HL-60 (cell line): ENCODE measurements around the gene FES.

Experiments
- DNase-seq, 2 experiments: peaks; one replicate each; pipeline ENCODE4 v3.0.0-alpha.2; 2010 to 2020; ENCODE audit warnings: low read depth in 1 of 2, low spot score in 1 of 2
- H3K27ac ChIP-seq: fragments of 250-450 bp; sonication (Bioruptor Pico); replicated peaks from 2 replicates; pipeline ENCODE4 v1.5.1; 2020; ENCODE audit warnings: mild to moderate bottlenecking, moderate library complexity
- H3K27me3 ChIP-seq: fragments of 250-450 bp; sonication (Bioruptor Pico); 2 replicates; pipeline ENCODE4 v1.5.1; 2021; ENCODE audit warnings: mild to moderate bottlenecking, moderate library complexity; ENCODE audit not compliant: insufficient read depth, poor library complexity, severe bottlenecking
- H3K4me3 ChIP-seq: replicated peaks from 2 replicates; pipeline ENCODE4 v1.5.1; 2011; ENCODE audit warnings: mild to moderate bottlenecking, control low read depth, low read length; ENCODE audit not compliant: insufficient read depth
- GABPA ChIP-seq: IDR thresholded peaks from 2 replicates; pipeline ENCODE4 v1.6.1; 2012; ENCODE audit warnings: low read depth
- POLR2AphosphoS5 ChIP-seq: IDR thresholded peaks from 2 replicates; pipeline ENCODE4 v1.6.1; 2012; ENCODE audit warnings: low read depth
- SPI1 ChIP-seq: IDR thresholded peaks from 2 replicates; pipeline ENCODE4 v1.6.1; 2012; ENCODE audit warnings: low read depth, mild to moderate bottlenecking, borderline replicate concordance
- TF ChIP-seq, protein P1 (sequence below): IDR thresholded peaks from 2 replicates; pipeline ENCODE4 v1.6.1; 2012; ENCODE audit warnings: low read depth; ENCODE audit not compliant: insufficient replicate concordance
- TF ChIP-seq, protein P2 (sequence below): IDR thresholded peaks from one replicate; pipeline ENCODE4 v1.5.1; 2011; ENCODE audit warnings: low read length, control low read depth, inconsistent platforms; ENCODE audit not compliant: insufficient read depth

The FES gene

DNA sequence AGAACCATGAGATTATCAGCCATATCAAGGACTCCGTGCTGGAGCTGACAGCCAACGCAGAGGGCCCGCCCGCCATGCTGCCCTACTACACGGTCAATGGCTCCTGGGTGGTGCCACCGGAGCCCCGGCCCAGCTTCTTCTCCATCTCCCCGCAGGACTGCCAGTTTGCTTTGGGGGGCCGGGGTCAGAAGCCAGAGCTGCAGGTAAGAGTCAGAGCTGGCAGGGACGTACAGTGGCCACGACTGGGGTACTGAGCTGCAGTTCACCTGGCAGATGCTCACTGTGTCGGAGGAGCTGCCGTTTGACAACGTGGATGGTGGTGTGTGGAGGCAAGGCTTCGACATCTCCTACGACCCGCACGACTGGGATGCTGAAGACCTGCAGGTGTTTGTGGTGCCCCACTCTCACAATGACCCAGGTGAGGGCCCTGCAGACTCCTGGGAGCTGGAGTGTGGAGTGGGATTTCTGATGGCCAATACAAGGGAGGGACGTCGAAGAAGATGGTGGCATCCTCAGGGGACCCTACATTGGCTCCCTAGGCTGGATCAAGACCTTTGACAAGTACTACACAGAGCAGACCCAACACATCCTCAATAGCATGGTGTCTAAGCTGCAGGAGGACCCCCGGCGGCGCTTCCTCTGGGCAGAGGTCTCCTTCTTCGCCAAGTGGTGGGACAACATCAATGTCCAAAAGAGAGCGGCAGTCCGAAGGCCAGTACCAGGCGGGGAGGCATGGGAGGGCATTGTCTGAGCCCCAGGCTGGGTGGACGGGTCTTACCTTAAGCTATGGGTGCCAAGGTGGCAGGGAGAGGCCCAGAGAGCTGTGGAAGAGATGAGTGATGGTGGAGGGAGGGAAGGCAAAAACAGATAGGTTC is 21.2 kb downstream of the FES start:
- DNase-seq: no peak
- Histone ChIP-seq H3K27ac (no peak overlapping the region), H3K4me3 (no peak overlapping the region), H3K27me3 (no peaks in the 10 kb centered on the region)
- TF ChIP-seq GABPA (no peak), POLR2AphosphoS5 (no peak), SPI1 (no peak)
- TF ChIP-seq, protein P1, sequence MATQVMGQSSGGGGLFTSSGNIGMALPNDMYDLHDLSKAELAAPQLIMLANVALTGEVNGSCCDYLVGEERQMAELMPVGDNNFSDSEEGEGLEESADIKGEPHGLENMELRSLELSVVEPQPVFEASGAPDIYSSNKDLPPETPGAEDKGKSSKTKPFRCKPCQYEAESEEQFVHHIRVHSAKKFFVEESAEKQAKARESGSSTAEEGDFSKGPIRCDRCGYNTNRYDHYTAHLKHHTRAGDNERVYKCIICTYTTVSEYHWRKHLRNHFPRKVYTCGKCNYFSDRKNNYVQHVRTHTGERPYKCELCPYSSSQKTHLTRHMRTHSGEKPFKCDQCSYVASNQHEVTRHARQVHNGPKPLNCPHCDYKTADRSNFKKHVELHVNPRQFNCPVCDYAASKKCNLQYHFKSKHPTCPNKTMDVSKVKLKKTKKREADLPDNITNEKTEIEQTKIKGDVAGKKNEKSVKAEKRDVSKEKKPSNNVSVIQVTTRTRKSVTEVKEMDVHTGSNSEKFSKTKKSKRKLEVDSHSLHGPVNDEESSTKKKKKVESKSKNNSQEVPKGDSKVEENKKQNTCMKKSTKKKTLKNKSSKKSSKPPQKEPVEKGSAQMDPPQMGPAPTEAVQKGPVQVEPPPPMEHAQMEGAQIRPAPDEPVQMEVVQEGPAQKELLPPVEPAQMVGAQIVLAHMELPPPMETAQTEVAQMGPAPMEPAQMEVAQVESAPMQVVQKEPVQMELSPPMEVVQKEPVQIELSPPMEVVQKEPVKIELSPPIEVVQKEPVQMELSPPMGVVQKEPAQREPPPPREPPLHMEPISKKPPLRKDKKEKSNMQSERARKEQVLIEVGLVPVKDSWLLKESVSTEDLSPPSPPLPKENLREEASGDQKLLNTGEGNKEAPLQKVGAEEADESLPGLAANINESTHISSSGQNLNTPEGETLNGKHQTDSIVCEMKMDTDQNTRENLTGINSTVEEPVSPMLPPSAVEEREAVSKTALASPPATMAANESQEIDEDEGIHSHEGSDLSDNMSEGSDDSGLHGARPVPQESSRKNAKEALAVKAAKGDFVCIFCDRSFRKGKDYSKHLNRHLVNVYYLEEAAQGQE: no peak
- TF ChIP-seq, protein P2, sequence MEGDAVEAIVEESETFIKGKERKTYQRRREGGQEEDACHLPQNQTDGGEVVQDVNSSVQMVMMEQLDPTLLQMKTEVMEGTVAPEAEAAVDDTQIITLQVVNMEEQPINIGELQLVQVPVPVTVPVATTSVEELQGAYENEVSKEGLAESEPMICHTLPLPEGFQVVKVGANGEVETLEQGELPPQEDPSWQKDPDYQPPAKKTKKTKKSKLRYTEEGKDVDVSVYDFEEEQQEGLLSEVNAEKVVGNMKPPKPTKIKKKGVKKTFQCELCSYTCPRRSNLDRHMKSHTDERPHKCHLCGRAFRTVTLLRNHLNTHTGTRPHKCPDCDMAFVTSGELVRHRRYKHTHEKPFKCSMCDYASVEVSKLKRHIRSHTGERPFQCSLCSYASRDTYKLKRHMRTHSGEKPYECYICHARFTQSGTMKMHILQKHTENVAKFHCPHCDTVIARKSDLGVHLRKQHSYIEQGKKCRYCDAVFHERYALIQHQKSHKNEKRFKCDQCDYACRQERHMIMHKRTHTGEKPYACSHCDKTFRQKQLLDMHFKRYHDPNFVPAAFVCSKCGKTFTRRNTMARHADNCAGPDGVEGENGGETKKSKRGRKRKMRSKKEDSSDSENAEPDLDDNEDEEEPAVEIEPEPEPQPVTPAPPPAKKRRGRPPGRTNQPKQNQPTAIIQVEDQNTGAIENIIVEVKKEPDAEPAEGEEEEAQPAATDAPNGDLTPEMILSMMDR: no peak

DNA sequence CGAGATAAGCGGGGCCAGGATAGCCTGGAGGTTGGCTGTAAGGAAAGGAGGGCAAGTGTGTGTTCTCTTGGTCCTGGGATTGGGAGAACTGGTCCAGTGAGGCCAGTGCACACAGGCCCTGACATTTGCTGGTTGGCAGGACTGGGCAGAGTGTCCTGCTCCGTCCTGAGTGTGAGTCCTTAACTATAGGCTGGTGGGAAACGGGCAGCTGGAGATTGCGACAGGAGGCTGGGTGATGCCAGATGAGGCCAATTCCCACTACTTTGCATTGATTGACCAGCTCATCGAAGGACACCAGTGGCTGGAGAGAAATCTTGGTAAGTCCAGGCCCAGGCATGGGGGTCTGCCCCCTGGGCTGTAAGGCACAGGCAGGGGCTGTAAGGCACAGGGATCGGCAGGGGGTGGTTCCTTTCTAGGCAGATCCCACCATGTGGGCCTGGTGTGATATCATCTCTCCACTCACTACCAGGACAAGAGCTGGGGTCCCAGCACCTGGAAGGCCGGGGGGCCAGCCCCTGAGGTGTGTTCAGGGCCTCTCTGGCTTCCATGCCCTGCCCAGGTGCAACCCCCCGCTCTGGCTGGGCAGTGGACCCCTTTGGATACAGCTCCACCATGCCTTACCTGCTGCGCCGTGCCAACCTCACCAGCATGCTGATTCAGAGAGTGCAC is 22.0 kb downstream of the FES start:
- Histone ChIP-seq H3K27me3 (no peaks in the 10 kb centered on the region), H3K4me3 (no peak overlapping the region), H3K27ac (no peak overlapping the region)
- DNase-seq: no peak
- TF ChIP-seq, protein P1: no peak
- TF ChIP-seq POLR2AphosphoS5 (no peak), GABPA (no peak), SPI1 (no peak)
- TF ChIP-seq, protein P2: no peak

DNA sequence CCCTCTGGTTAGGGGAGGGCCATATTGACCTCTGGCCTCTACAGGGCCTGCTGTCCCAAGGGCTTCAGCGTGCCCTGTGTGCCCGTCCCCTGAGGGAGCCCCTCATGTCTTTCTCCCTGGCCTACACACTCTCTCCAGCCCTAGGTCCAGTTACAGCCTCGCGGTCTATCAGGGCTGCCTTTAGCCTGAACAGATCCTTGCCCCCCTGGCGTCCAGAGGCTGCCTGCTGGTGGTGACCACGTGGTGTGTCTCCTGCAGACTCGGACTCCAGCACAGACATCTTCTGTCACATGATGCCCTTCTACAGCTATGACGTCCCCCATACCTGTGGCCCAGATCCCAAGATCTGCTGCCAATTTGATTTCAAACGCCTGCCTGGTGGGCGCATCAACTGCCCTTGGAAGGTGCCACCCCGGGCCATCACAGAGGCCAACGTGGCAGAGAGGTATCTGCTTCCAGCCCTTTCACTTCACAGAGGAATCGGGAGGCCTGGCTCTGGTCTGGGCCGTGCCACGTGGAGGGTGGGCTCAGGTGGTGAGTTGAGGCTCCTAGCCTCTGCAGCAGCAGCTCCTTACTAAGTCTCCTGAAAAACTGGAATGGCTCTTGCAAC is 22.9 kb downstream of the FES start:
- H3K4me3 ChIP-seq: no peak overlapping the region

More for the DNA sequence above, 22.9 kb downstream of the FES start:
- no peak for DNase-seq
- H3K27me3 ChIP-seq: no peaks in the 10 kb centered on the region
- no peak overlapping the region for H3K27ac ChIP-seq
- TF ChIP-seq GABPA (no peak), SPI1 (no peak), POLR2AphosphoS5 (no peak)
- TF ChIP-seq, protein P2: no peak
- TF ChIP-seq, protein P1: no peak
